ENCODE results near the gene KIAA0825. TPM values are rescaled to one million over a fixed set of nuclear protein-coding genes. Genes with fewer than 3 reads are reported as not detected.

Gene KIAA0825
- total and polyA plus RNA-seq, 2 of the 8 experiments (the other 6 are each of a cell fraction or from before 2014, with no cell fraction given), result 0.60 to 1.0 TPM

DNA sequence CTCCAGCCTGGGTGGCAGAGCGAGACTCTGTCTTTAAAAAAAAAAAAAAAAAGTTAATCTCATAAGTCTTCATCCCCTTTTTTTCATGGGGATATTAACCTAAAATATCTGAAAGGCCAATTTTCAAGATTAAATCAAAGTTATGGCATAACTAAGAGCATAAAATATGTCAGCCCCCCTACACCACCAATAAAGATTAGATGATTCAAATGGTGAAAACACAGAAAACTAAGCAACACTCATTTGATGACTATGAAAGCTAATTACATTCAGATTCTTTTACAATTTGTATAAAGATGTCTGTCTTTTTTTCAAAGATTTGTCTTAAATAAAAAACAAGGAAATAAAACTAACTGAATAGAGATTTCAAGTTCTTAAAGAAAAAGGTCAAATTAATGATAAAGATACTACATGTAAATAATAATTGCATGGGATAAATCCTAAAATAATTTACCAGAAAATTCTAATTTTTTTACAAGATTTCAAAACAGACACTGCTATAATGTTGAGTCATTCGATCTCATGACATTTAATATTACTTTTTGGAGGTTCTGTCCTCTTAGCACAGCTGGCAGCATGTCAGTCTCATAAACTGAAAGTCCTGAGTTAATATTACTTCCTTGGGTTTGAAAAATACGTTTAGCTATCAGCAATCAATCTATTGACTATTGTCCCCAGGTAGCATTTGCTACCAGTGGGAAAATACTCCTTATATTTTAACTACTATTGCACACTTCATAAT, 112.9 kb downstream of the KIAA0825 start (continued):
- TF ChIP-seq MAX (IDR thresholded peaks at IDR 0.05) (no peak), CEBPB (IDR thresholded peaks at IDR 0.05; ENCODE audit: low read depth, low read length) (no peak), ATF2 (IDR thresholded peaks at IDR 0.05; ENCODE audit: low read length) (no peak), CHD2 (IDR thresholded peaks at IDR 0.05; ENCODE audit: low read length) (no peak), KDM1A (IDR thresholded peaks at IDR 0.05; ENCODE audit: borderline replicate concordance, low read length) (no peak), SIX5 (IDR thresholded peaks at IDR 0.05; ENCODE audit: low read depth, low read length) (no peak), RXRA (IDR thresholded peaks at IDR 0.05; ENCODE audit: insufficient read depth, low read depth, low read length) (no peak), CBX5 (IDR thresholded peaks at IDR 0.05; ENCODE audit: low read depth, low read length) (no peak), TBP (IDR thresholded peaks at IDR 0.05; ENCODE audit: low read depth, low read length) (no peak), RBBP5 (IDR thresholded peaks at IDR 0.05; ENCODE audit: borderline replicate concordance, low read depth, low read length) (no peak)
